Epithelial cell of proximal tubule (primary cell): ENCODE measurements around the gene SYNPO2. TPM values are rescaled to one million over a fixed set of nuclear protein-coding genes. Genes with fewer than 3 reads are reported as not detected.
A peak's percentile ranks its signal among the peaks of the same experiment; 100 is the strongest.

ENCODE experiments used
- DNase-seq: peaks from one replicate; pipeline ENCODE4 v3.0.0-alpha.2; 2011; ENCODE audit warnings: low read depth
- H3K4me3 ChIP-seq: 2 replicates; pipeline ENCODE4 v1.5.1; 2011; ENCODE audit warnings: low read depth, mild to moderate bottlenecking, low read length
- CTCF ChIP-seq: conservative IDR thresholded peaks from 2 replicates; pipeline ENCODE4 v1.5.1; 2012; ENCODE audit warnings: low read depth, mild to moderate bottlenecking, low read length
- total RNA-seq: library from RNA; depleted of rRNA; stranded (reverse); fragments of >200 nt; gene quantifications from 2 replicates; pipeline ENCODE4 v1.2.3, GENCODE V29; 2015

SYNPO2 gene
- total RNA-seq, 1 donor from 2014 or later, result 0.40 TPM

GRCh38 chr4:119034276-119035008, 145.8 kb downstream of the SYNPO2 start:
- H3K4me3 ChIP-seq, result no peak overlapping the region
- DNase-seq, result no peak
- peak; percentile 7 for TF ChIP-seq CTCF

GRCh38 chr4:119035951-119036737, 147.5 kb downstream of the SYNPO2 start:
- TF ChIP-seq CTCF, result no peak
- no peak for DNase-seq
- H3K4me3 ChIP-seq, result no peak overlapping the region

- no peak overlapping the region for H3K4me3 ChIP-seq
- no peak for TF ChIP-seq CTCF
- DNase-seq, result no peak
Observed at GRCh38 chr4:119037709-119038108, 149.1 kb downstream of the SYNPO2 start.

- TF ChIP-seq CTCF, result no peak
- DNase-seq, result no peak
Observed at GRCh38 chr4:119038116-119038841, 149.6 kb downstream of the SYNPO2 start.

GRCh38 chr4:119039160-119039559, 150.5 kb downstream of the SYNPO2 start:
- no peak for TF ChIP-seq CTCF
- no peak for DNase-seq
- H3K4me3 ChIP-seq, result no peak overlapping the region

More at GRCh38 chr4:119038116-119038841, 149.6 kb downstream of the SYNPO2 start:
- no peak overlapping the region for H3K4me3 ChIP-seq

GRCh38 chr4:119039779-119040178, 151.1 kb downstream of the SYNPO2 start:
- TF ChIP-seq CTCF, result peak; percentile 21
- no peak for DNase-seq
- H3K4me3 ChIP-seq, result no peak overlapping the region
